Measurements from ENCODE around the gene TBC1D8.

DNA sequence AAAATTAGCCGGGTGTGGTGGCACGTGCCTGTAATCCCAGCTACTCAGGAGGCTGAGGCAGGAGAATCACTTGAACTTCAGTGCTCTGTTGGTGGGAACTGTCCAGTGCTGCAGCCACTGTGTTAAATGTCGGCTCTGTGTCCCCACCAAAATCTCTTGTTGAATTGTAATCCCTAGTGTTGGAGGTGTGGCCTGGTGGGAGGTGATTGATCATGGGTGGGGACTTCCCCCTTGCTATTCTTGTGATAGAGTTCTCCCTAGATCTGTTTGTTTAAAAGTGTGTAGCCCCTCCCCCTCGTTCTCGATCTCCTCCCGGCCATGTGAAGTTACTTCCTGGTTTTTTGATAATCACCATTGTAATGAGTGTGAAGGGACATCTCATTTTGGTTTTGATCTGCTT lies 158.9 kb downstream of the TBC1D8 start:
- TF ChIP-seq TCF4 (CRISPR knock-in tag; IDR thresholded peaks at IDR 0.05; ENCODE audit: borderline replicate concordance) = no peak
- TF ChIP-seq, protein P1, sequence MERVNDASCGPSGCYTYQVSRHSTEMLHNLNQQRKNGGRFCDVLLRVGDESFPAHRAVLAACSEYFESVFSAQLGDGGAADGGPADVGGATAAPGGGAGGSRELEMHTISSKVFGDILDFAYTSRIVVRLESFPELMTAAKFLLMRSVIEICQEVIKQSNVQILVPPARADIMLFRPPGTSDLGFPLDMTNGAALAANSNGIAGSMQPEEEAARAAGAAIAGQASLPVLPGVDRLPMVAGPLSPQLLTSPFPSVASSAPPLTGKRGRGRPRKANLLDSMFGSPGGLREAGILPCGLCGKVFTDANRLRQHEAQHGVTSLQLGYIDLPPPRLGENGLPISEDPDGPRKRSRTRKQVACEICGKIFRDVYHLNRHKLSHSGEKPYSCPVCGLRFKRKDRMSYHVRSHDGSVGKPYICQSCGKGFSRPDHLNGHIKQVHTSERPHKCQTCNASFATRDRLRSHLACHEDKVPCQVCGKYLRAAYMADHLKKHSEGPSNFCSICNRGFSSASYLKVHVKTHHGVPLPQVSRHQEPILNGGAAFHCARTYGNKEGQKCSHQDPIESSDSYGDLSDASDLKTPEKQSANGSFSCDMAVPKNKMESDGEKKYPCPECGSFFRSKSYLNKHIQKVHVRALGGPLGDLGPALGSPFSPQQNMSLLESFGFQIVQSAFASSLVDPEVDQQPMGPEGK (CRISPR knock-in tag; IDR thresholded peaks at IDR 0.05; ENCODE audit: borderline replicate concordance) = no peak

Data from SK-N-SH treated with all-trans-retinoic acid at 6 μM for 48 hours (cell line).